ENCODE results near the gene KIF16B.

The KIF16B gene

GRCh38 chr20:16437387-16437996 lies 135.8 kb downstream of the KIF16B start:
- DNase-seq (ENCODE audit: low read depth in 2 of 2): no peak

- peak in 1 of 2 donors; percentile 21 for DNase-seq (ENCODE audit: low read depth in 2 of 2)
Observed at GRCh38 chr20:16434062-16434664, 139.1 kb downstream of the KIF16B start.

- DNase-seq (ENCODE audit: low read depth in 2 of 2): no peak
Observed at GRCh38 chr20:16433293-16433580, 140.0 kb downstream of the KIF16B start.

GRCh38 chr20:16432466-16433292 lies 140.6 kb downstream of the KIF16B start:
- no peak for DNase-seq (ENCODE audit: low read depth in 2 of 2)

GRCh38 chr20:16428112-16428511 lies 145.1 kb downstream of the KIF16B start:
- DNase-seq (ENCODE audit: low read depth in 2 of 2): no peak

GRCh38 chr20:16427571-16427970 lies 145.7 kb downstream of the KIF16B start:
- DNase-seq (ENCODE audit: low read depth in 2 of 2): no peak

GRCh38 chr20:16424780-16425179 lies 148.5 kb downstream of the KIF16B start:
- DNase-seq (ENCODE audit: low read depth in 2 of 2): no peak

- no peak for DNase-seq (ENCODE audit: low read depth in 2 of 2)
Observed at GRCh38 chr20:16423311-16424212, 149.7 kb downstream of the KIF16B start.

- no peak for DNase-seq (ENCODE audit: low read depth in 2 of 2)
Observed at GRCh38 chr20:16419138-16419715, 154.0 kb downstream of the KIF16B start.

GRCh38 chr20:16418616-16419015 lies 154.6 kb downstream of the KIF16B start:
- DNase-seq (ENCODE audit: low read depth in 2 of 2): no peak

- DNase-seq (ENCODE audit: low read depth in 2 of 2): no peak
Observed at GRCh38 chr20:16417001-16417400, 156.2 kb downstream of the KIF16B start.

GRCh38 chr20:16415071-16416053 lies 157.9 kb downstream of the KIF16B start:
- DNase-seq (ENCODE audit: low read depth in 2 of 2): no peak

- no peak for DNase-seq (ENCODE audit: low read depth in 2 of 2)
Observed at GRCh38 chr20:16412906-16413305, 160.3 kb downstream of the KIF16B start.

GRCh38 chr20:16411361-16411760 lies 161.9 kb downstream of the KIF16B start:
- no peak for DNase-seq (ENCODE audit: low read depth in 2 of 2)

- no peak for DNase-seq (ENCODE audit: low read depth in 2 of 2)
Observed at GRCh38 chr20:16410626-16411025, 162.6 kb downstream of the KIF16B start.

- DNase-seq (ENCODE audit: low read depth in 2 of 2): no peak
Observed at GRCh38 chr20:16408981-16409380, 164.3 kb downstream of the KIF16B start.

- no peak for DNase-seq (ENCODE audit: low read depth in 2 of 2)
Observed at GRCh38 chr20:16407251-16408067, 165.8 kb downstream of the KIF16B start.

- DNase-seq (ENCODE audit: low read depth in 2 of 2): no peak
Observed at GRCh38 chr20:16405254-16405653, 168.0 kb downstream of the KIF16B start.

GRCh38 chr20:16404640-16405039 lies 168.6 kb downstream of the KIF16B start:
- no peak for DNase-seq (ENCODE audit: low read depth in 2 of 2)

- DNase-seq (ENCODE audit: low read depth in 2 of 2): no peak
Observed at GRCh38 chr20:16404171-16404570, 169.1 kb downstream of the KIF16B start.
